H1 (cell line): Measurements from ENCODE around the gene NSD2. TPM values are rescaled to one million over a fixed set of nuclear protein-coding genes. Genes with fewer than 3 reads are reported as not detected.

Experiments
- CTCF ChIA-PET: fragments of 300-600 bp; sonication (Branson Sonifier 250); formaldehyde crosslinking; loops from one replicate; lab custom pipeline; 2021; ENCODE audit not compliant: partially characterized antibody; lab: Charles Lee
- POLR2A ChIA-PET: fragments of 300-600 bp; sonication (Branson Sonifier 250); formaldehyde crosslinking; loops from one replicate; lab custom pipeline; 2021; ENCODE audit warnings: inconsistent platforms; ENCODE audit not compliant: partially characterized antibody; lab: Charles Lee
- DNase-seq, 2 experiments: peaks; one replicate each; pipeline versions ENCODE4 v3.0.0 to v3.0.0-alpha.2; 2010 to 2022; ENCODE audit warnings: low spot score in 2 of 2, low read depth in 1 of 2, mixed read lengths in 1 of 2
- FAIRE-seq: peaks from 2 replicates; lab custom pipeline; 2011; peaks lifted over from hg19 to GRCh38; lab: Jason Lieb, UNC
- H2AFZ ChIP-seq: 2 replicates; pipeline ENCODE4 v1.8.1; 2012; ENCODE audit warnings: low read length, inconsistent platforms
- H2AK5ac ChIP-seq: 2 replicates; pipeline ENCODE4 v1.6.1; 2013; ENCODE audit warnings: low read depth, low read length
- H2BK120ac ChIP-seq: replicated peaks from 2 replicates; pipeline ENCODE3; 2013; ENCODE audit warnings: low read depth, low read length, inconsistent platforms
- H2BK12ac ChIP-seq: 2 replicates; pipeline ENCODE4 v1.6.1; 2013; ENCODE audit warnings: low read depth, low read length
- H2BK15ac ChIP-seq: 2 replicates; pipeline ENCODE4 v1.6.1; 2013; ENCODE audit warnings: low read length
- H2BK20ac ChIP-seq: 2 replicates; pipeline ENCODE4 v1.6.1; 2013; ENCODE audit warnings: low read length
- H2BK5ac ChIP-seq: 2 replicates; pipeline ENCODE4 v1.6.1; 2013; ENCODE audit warnings: low read depth, low read length
- H3K14ac ChIP-seq: 2 replicates; pipeline ENCODE4 v1.6.1; 2013; ENCODE audit warnings: inconsistent platforms; ENCODE audit not compliant: insufficient read length
- H3K18ac ChIP-seq: 2 replicates; pipeline ENCODE4 v1.6.1; 2013; ENCODE audit warnings: low read length; ENCODE audit errors: extremely low read depth
- H3K23ac ChIP-seq: 2 replicates; pipeline ENCODE4 v1.6.1; 2013; ENCODE audit warnings: inconsistent platforms; ENCODE audit not compliant: insufficient read length
- H3K23me2 ChIP-seq: 2 replicates; pipeline ENCODE4 v1.6.1; 2013; ENCODE audit warnings: low read depth, low read length
- H3K27ac ChIP-seq: 2 replicates; pipeline ENCODE4 v1.6.1; 2011; ENCODE audit warnings: low read depth, low read length, inconsistent platforms
- H3K27me3 ChIP-seq, 4 experiments: replicated peaks in 1 of 4; 1 replicate in 1 of 4; 2 replicates in 3 of 4; pipeline versions ENCODE4 v1.6.1 to v1.8.1; 2011 to 2013; ENCODE audit warnings: low read length in 3 of 4, mild to moderate bottlenecking in 3 of 4, inconsistent platforms in 2 of 4, mixed read lengths in 2 of 4, moderate library complexity in 1 of 4; ENCODE audit not compliant: control insufficient read depth in 3 of 4, insufficient read depth in 3 of 4; ENCODE audit errors: extremely low read depth in 1 of 4
- H3K36me3 ChIP-seq, 4 experiments: 2 replicates each; pipeline versions ENCODE4 v1.6.1 to v1.8.1; 2011 to 2013; ENCODE audit warnings: mild to moderate bottlenecking in 4 of 4, low read length in 3 of 4, moderate library complexity in 2 of 4, control low read depth in 1 of 4, inconsistent platforms in 1 of 4; ENCODE audit not compliant: insufficient read depth in 4 of 4, control insufficient read depth in 2 of 4
- H3K4ac ChIP-seq: replicated peaks from 2 replicates; pipeline ENCODE3; 2013; ENCODE audit warnings: low read length, low read depth, mixed read lengths, inconsistent platforms; ENCODE audit not compliant: insufficient read length
- H3K4me1 ChIP-seq, 4 experiments: replicated peaks in 1 of 4; 1 replicate in 1 of 4; 2 replicates in 3 of 4; pipeline versions ENCODE4 v1.6.1 to v1.8.1; 2011 to 2013; ENCODE audit warnings: low read length in 3 of 4, inconsistent platforms in 2 of 4, mixed read lengths in 1 of 4; ENCODE audit not compliant: insufficient read depth in 4 of 4, control insufficient read depth in 3 of 4
- H3K4me2 ChIP-seq, 2 experiments: 2 replicates each; pipeline versions ENCODE4 v1.6.1 to v1.8.1; 2011 to 2013; ENCODE audit warnings: low read depth in 2 of 2, low read length in 2 of 2, control low read depth in 1 of 2, inconsistent platforms in 1 of 2, mild to moderate bottlenecking in 1 of 2; ENCODE audit not compliant: insufficient read depth in 1 of 2
- H3K4me3 ChIP-seq, 4 experiments: fragments of 200-600, 300-600 bp in 1 of 4; sonication (generic), shearing (Covaris generic), sonication (Bioruptor Twin) in 1 of 4; 2 replicates each; pipeline versions ENCODE4 v1.5.1 to v1.8.1; 2011 to 2016; ENCODE audit warnings: low read length in 4 of 4, low read depth in 3 of 4, control low read depth in 2 of 4, inconsistent platforms in 2 of 4, mild to moderate bottlenecking in 2 of 4, mixed read lengths in 1 of 4, moderate library complexity in 1 of 4; ENCODE audit not compliant: insufficient read depth in 2 of 4; ENCODE audit errors: extremely low read depth in 1 of 4
- H3K56ac ChIP-seq: replicated peaks from 2 replicates; pipeline ENCODE3; 2013; ENCODE audit warnings: low read depth, mild to moderate bottlenecking, mixed read lengths, low read length, inconsistent platforms; ENCODE audit not compliant: insufficient read length
- H3K79me1 ChIP-seq: 2 replicates; pipeline ENCODE4 v1.6.1; 2013; ENCODE audit warnings: low read depth, low read length, control low read depth
- H3K79me2 ChIP-seq, 2 experiments: 2 replicates each; pipeline versions ENCODE4 v1.6.1 to v1.8.1; 2012 to 2013; ENCODE audit warnings: low read length in 2 of 2, mild to moderate bottlenecking in 2 of 2, inconsistent platforms in 1 of 2; ENCODE audit not compliant: insufficient read depth in 2 of 2, control insufficient read depth in 1 of 2
- H3K9ac ChIP-seq, 4 experiments: replicated peaks in 1 of 4; 1 replicate in 1 of 4; 2 replicates in 3 of 4; pipeline versions ENCODE4 v1.6.1 to v1.8.1; 2011 to 2013; ENCODE audit warnings: low read depth in 3 of 4, low read length in 3 of 4, control low read depth in 2 of 4, mild to moderate bottlenecking in 2 of 4, moderate library complexity in 2 of 4, inconsistent platforms in 1 of 4; ENCODE audit errors: extremely low read depth in 1 of 4
- H3K9me3 ChIP-seq, 2 experiments: 2 replicates each; pipeline versions ENCODE4 v1.6.1 to v1.8.1; 2012 to 2013; ENCODE audit warnings: mild to moderate bottlenecking in 2 of 2, moderate library complexity in 2 of 2, control low read depth in 1 of 2, inconsistent platforms in 1 of 2, low read depth in 1 of 2, low read length in 1 of 2, mixed read lengths in 1 of 2; ENCODE audit not compliant: insufficient read depth in 2 of 2
- H4K20me1 ChIP-seq, 2 experiments: replicated peaks in 1 of 2; 2 replicates each; pipeline versions ENCODE3 to v1.8.1; 2011 to 2013; ENCODE audit warnings: inconsistent platforms in 2 of 2, low read length in 2 of 2, mild to moderate bottlenecking in 1 of 2; ENCODE audit not compliant: insufficient read depth in 2 of 2, control insufficient read depth in 1 of 2
- H4K5ac ChIP-seq: 2 replicates; pipeline ENCODE4 v1.6.1; 2013; ENCODE audit warnings: low read length, low read depth, mixed read lengths, inconsistent platforms; ENCODE audit not compliant: insufficient read length
- H4K8ac ChIP-seq: 2 replicates; pipeline ENCODE4 v1.8.0; 2013; ENCODE audit warnings: mild to moderate bottlenecking, moderate library complexity, low read length, inconsistent platforms; ENCODE audit not compliant: insufficient read depth; ENCODE audit errors: extremely low read depth
- H4K91ac ChIP-seq: replicated peaks from 2 replicates; pipeline ENCODE3; 2013; ENCODE audit warnings: low read length, mixed read lengths, inconsistent platforms; ENCODE audit not compliant: insufficient read length
- ATF3 ChIP-seq: IDR thresholded peaks from 2 replicates; pipeline ENCODE4 v1.6.1; 2011; ENCODE audit warnings: low read depth, mild to moderate bottlenecking, low read length; ENCODE audit not compliant: insufficient read depth
- CBX8 ChIP-seq: fragments of 300-800, 300-1000 bp; sonication (generic); IDR thresholded peaks from 2 replicates; pipeline ENCODE4 v1.7.1; 2016; ENCODE audit warnings: low read depth, low read length, borderline replicate concordance
- CEBPB ChIP-seq: IDR thresholded peaks from 2 replicates; pipeline ENCODE4 v1.6.1; 2012; ENCODE audit warnings: low read depth, low read length
- CREB1 ChIP-seq: IDR thresholded peaks from 2 replicates; pipeline ENCODE4 v1.6.1; 2012; ENCODE audit warnings: inconsistent platforms
- EGR1 ChIP-seq: IDR thresholded peaks from 2 replicates; pipeline ENCODE4 v1.6.1; 2011; ENCODE audit warnings: low read depth, low read length, borderline replicate concordance
- KDM1A ChIP-seq: fragments of 200-600, 300-600 bp; sonication (generic); IDR thresholded peaks from 2 replicates; pipeline ENCODE4 v1.7.1; 2016; ENCODE audit warnings: mild to moderate bottlenecking, low read length, borderline replicate concordance
- KDM5A ChIP-seq: fragments of 200-600 bp; IDR thresholded peaks from 2 replicates; pipeline ENCODE4 v1.7.1; 2012; ENCODE audit warnings: mild to moderate bottlenecking, low read length, inconsistent platforms, mixed read lengths
- MAFK ChIP-seq: IDR thresholded peaks from 2 replicates; pipeline ENCODE4 v1.6.1; 2012; ENCODE audit warnings: low read depth, mild to moderate bottlenecking, improper control_type of control experiment, low read length
- POLR2AphosphoS5 ChIP-seq: IDR thresholded peaks from 2 replicates; pipeline ENCODE4 v1.6.1; 2011; ENCODE audit warnings: low read depth, low read length
- POU5F1 ChIP-seq: IDR thresholded peaks from 2 replicates; pipeline ENCODE4 v1.6.1; 2011; ENCODE audit warnings: low read depth, mild to moderate bottlenecking, low read length, moderate library complexity
- RAD21 ChIP-seq, 2 experiments: IDR thresholded peaks in 1 of 2; conservative IDR thresholded peaks in 1 of 2; 2 replicates each; pipeline ENCODE4 v1.6.1; 2011; ENCODE audit warnings: low read depth in 2 of 2, low read length in 2 of 2, improper control_type of control experiment in 1 of 2, inconsistent platforms in 1 of 2, mild to moderate bottlenecking in 1 of 2, moderate library complexity in 1 of 2
- SAP30 ChIP-seq: fragments of 300-600 bp; sonication (generic); IDR thresholded peaks from 2 replicates; pipeline ENCODE4 v1.7.1; 2012; ENCODE audit warnings: low read length, moderate library complexity, mild to moderate bottlenecking, inconsistent platforms; ENCODE audit not compliant: insufficient read depth, insufficient replicate concordance
- TCF12 ChIP-seq: IDR thresholded peaks from 2 replicates; pipeline ENCODE4 v1.6.1; 2011; ENCODE audit warnings: low read depth, mild to moderate bottlenecking, low read length
- YY1 ChIP-seq: IDR thresholded peaks from 2 replicates; pipeline ENCODE4 v1.6.1; 2011; ENCODE audit warnings: low read depth, mild to moderate bottlenecking, low read length
- WGBS, 2 experiments: shearing (Covaris generic) in 1 of 2; methylation state at CpG; one replicate each; pipeline versions ENCODE4 v1.1.6 to v1.1.7; 2013 to 2015; ENCODE audit warnings: low lambda C conversion rate in 2 of 2, mixed read lengths in 2 of 2, inconsistent platforms in 1 of 2, low coverage in 1 of 2, missing lambda C conversion rate in 1 of 2; ENCODE audit not compliant: insufficient replicate concordance in 2 of 2, insufficient coverage in 1 of 2, insufficient read length in 1 of 2; ENCODE audit errors: extremely low coverage in 1 of 2, missing lambda C conversion rate in 1 of 2; 5-methylcytosine and 5-hydroxymethylcytosine counted together
- polyA plus RNA-seq, 7 experiments: library from polyadenylated mRNA; depleted of rRNA in 3 of 7; stranded (reverse) in 5 of 7; unstranded in 2 of 7; fragments of >200 nt in 5 of 7; fragments of 200-250 nt in 2 of 7; gene quantifications; 1 replicate in 5 of 7; 2 replicates in 1 of 7; 4 replicates in 1 of 7; pipeline versions ENCODE4 v1.2.1 to v1.2.3, GENCODE V29; 2011 to 2013; ENCODE audit warnings: missing spikeins in 2 of 7, mixed read lengths in 2 of 7
- total RNA-seq: library from RNA; stranded (reverse); fragmentation: NEBNext Ultra II Directional; extraction: Animal tissue kit (Norgen Biotek cat#: 25700); gene quantifications from 2 replicates; pipeline ENCODE4 v1.2.1, GENCODE V29; 2021

The NSD2 gene
- total and polyA plus RNA-seq, 2 of the 8 experiments (the other 6 are each of a cell fraction or from before 2014, with no cell fraction given) = 26.7 to 129 TPM

- Histone ChIP-seq H3K9me3 (no peaks in the 10 kb centered on the region), H3K23me2 (no peaks in the 10 kb centered on the region), H2BK15ac (no peak overlapping the region), H2BK12ac (no peak overlapping the region), H3K4me3 (no peak overlapping the region), H2AFZ (no peak overlapping the region), H4K5ac (no peak overlapping the region), H3K4me2 (no peak overlapping the region), H2AK5ac (no peak overlapping the region), H4K91ac (no peak overlapping the region), H3K79me2 (no peaks in the 10 kb centered on the region), H3K9ac (no peak overlapping the region), H3K4me1 (no peaks in the 10 kb centered on the region), H3K23ac (no peak overlapping the region), H3K27me3 (no peaks in the 10 kb centered on the region), H3K56ac (no peak overlapping the region), H3K14ac (no peak overlapping the region), H2BK5ac (no peak overlapping the region), H3K36me3 (peaks cover 2 to 13% (median 11%) of the 10 kb centered on the region in 4 experiments; a peak in 7 of 8 replicates), H3K18ac (no peak overlapping the region), H2BK120ac (no peak overlapping the region), H4K20me1 (peaks cover 4 to 9% of the 10 kb centered on the region in 2 experiments), H3K4ac (no peak overlapping the region), H4K8ac (no peak overlapping the region), H3K27ac (no peak overlapping the region), H2BK20ac (no peak overlapping the region), H3K79me1 (no peaks in the 10 kb centered on the region; the same call in 1 of the 2 replicates)
- POLR2A ChIA-PET = interaction anchor here (1.0 kb wide), 1 partner anchor 235 kb away, joined by 3 read pairs; no protein-coding TSS in a partner anchor
- FAIRE-seq (no peak), DNase-seq (no peak)
- 93% methylated on average over 16 of the region's 16 CpGs; no CpG with 5 or more reads in 1 of the 2 experiments for WGBS, 2 experiments
- CTCF ChIA-PET = interaction anchor here (1.0 kb wide), 1 partner anchor 10 kb away, joined by 4 read pairs; no protein-coding TSS in a partner anchor
- TF ChIP-seq CEBPB = no peak
- TF ChIP-seq POU5F1 = no peak
- no peak for TF ChIP-seq ATF3
- TF ChIP-seq KDM5A = no peak
- TF ChIP-seq RAD21 (IDR thresholded peaks at IDR 0.05 in 1 of 2, conservative IDR thresholded peaks at IDR 0.05 in 1 of 2; ENCODE audit: low read depth in 2 of 2, low read length in 2 of 2) = no peak
- TF ChIP-seq YY1 = no peak
- TF ChIP-seq KDM1A = no peak
- TF ChIP-seq POLR2AphosphoS5 = no peak
- TF ChIP-seq MAFK = no peak
- TF ChIP-seq CBX8 = no peak
- no peak for TF ChIP-seq SAP30
- no peak for TF ChIP-seq CREB1
- no peak for TF ChIP-seq EGR1
- no peak for TF ChIP-seq TCF12
These were observed 77.0 kb downstream of the NSD2 start for GRCh38 chr4:1948232-1948631.
